Measurements from ENCODE around the gene RAPH1. TPM values are rescaled to one million over a fixed set of nuclear protein-coding genes. Genes with fewer than 3 reads are reported as not detected.
A peak's percentile ranks its signal among the peaks of the same experiment; 100 is the strongest.

RAPH1 gene
- total and polyA plus RNA-seq, 9 of the 15 experiments (the other 6 are each of a cell fraction or from before 2014, with no cell fraction given), result 0.07 to 0.71 (median 0.27) TPM

GRCh38 chr2:203450561-203450960 lies 84.5 kb downstream of the RAPH1 start:
- WGBS (ENCODE audit: insufficient coverage, low coverage, missing lambda C conversion rate), result 49% methylated on average over 3 of the region's 3 CpGs
- in situ Hi-C loops (cut with MboI), result loop anchor here (25.0 kb wide), 1 partner anchor 863 kb away; no protein-coding TSS in a partner anchor
- BruUV-seq (replicated peaks), result no TSS peak
- intact Hi-C loops (cut with micrococcal nuclease), result loop anchor here (5.0 kb wide), 2 partner anchors 863 to 878 kb away; no protein-coding TSS in a partner anchor
- H3K4me2 ChIP-seq (ENCODE audit: insufficient read depth, low read length), result no peak overlapping the region
- DNase-seq (ENCODE audit: extremely low read depth in 1 of 4, low spot score in 3 of 4) (no peak), FAIRE-seq (no peak), ATAC-seq (no peak)
- no peaks in the 10 kb centered on the region for H3K36me3 ChIP-seq (ENCODE audit: control insufficient read depth, insufficient read depth, low read length)
- no peaks in the 10 kb centered on the region for H3K9me3 ChIP-seq (replicated peaks; ENCODE audit: control insufficient read depth, insufficient read depth, low read depth, low read length)
- TF ChIP-seq PYGO2 (tag; IDR thresholded peaks at IDR 0.05), result no peak
- TF ChIP-seq ADNP (tag; IDR thresholded peaks at IDR 0.05), result no peak
- no peak overlapping the region for H3K4me3 ChIP-seq
- H3K27ac ChIP-seq (ENCODE audit: extremely low read depth, low read depth, low read length), result no peak overlapping the region
- no peak overlapping the region for H3K9ac ChIP-seq (ENCODE audit: insufficient read depth in 1 of 2, low read depth in 2 of 2, low read length in 2 of 2)
- ChIA-PET CTCF (ENCODE audit: low intra/inter-chr PET ratio) (interaction anchor here (0.7 kb wide), 1 partner anchor 12 kb away, joined by 3 read pairs; no protein-coding TSS in a partner anchor), POLR2A (no interaction called here)
- no peaks in the 10 kb centered on the region for H4K20me1 ChIP-seq (replicated peaks; ENCODE audit: control insufficient read depth, insufficient read depth, low read length)
- H3K4me1 ChIP-seq (replicated peaks in 1 of 2; ENCODE audit: control insufficient read depth in 2 of 2, insufficient read depth in 2 of 2, low read length in 2 of 2), result peaks cover 0 to 5% of the 10 kb centered on the region in 2 experiments; a peak in 2 of 5 replicates
- no peaks in the 10 kb centered on the region for H3K79me2 ChIP-seq (ENCODE audit: control insufficient read depth, insufficient read depth, low read length)
- H3K27me3 ChIP-seq (ENCODE audit: control insufficient read depth in 2 of 2, insufficient read depth in 2 of 2, low read length in 2 of 2), result no peaks in the 10 kb centered on the region
- H2AFZ ChIP-seq (ENCODE audit: low read depth, low read length), result no peak overlapping the region
- H3K9me1 ChIP-seq (ENCODE audit: control insufficient read depth, insufficient read depth, low read length), result no peaks in the 10 kb centered on the region

GRCh38 chr2:203446780-203447179 lies 88.3 kb downstream of the RAPH1 start:
- ChIA-PET CTCF (ENCODE audit: low intra/inter-chr PET ratio) (no interaction called here), POLR2A (interaction anchor here (0.6 kb wide), 1 partner anchor 57 kb away, joined by 3 read pairs; no protein-coding TSS in a partner anchor)
- no peak overlapping the region for H3K4me3 ChIP-seq
- H4K20me1 ChIP-seq (replicated peaks; ENCODE audit: control insufficient read depth, insufficient read depth, low read length), result no peaks in the 10 kb centered on the region
- no peaks in the 10 kb centered on the region for H3K27me3 ChIP-seq (ENCODE audit: control insufficient read depth in 2 of 2, insufficient read depth in 2 of 2, low read length in 2 of 2)
- peaks cover 0 to 9% of the 10 kb centered on the region in 2 experiments; a peak in 3 of 5 replicates for H3K4me1 ChIP-seq (replicated peaks in 1 of 2; ENCODE audit: control insufficient read depth in 2 of 2, insufficient read depth in 2 of 2, low read length in 2 of 2)
- no peak for ATAC-seq
- TF ChIP-seq RBM25 (IDR thresholded peaks at IDR 0.05; ENCODE audit: low read depth, low read length, severe bottlenecking) (peak; percentile 22), RHOXF2B (CRISPR knock-in tag; conservative IDR thresholded peaks at IDR 0.05) (no peak), ATF7 (IDR thresholded peaks at IDR 0.05) (no peak), EWSR1 (IDR thresholded peaks at IDR 0.05; ENCODE audit: borderline replicate concordance, low read depth, partially characterized antibody) (no peak), CTBP1 (IDR thresholded peaks at IDR 0.05; ENCODE audit: borderline replicate concordance) (no peak), PTRF (tag; IDR thresholded peaks at IDR 0.05) (no peak), SRSF9 (IDR thresholded peaks at IDR 0.05; ENCODE audit: borderline replicate concordance, low read depth, low read length) (no peak), HIVEP1 (CRISPR knock-in tag; IDR thresholded peaks at IDR 0.05) (no peak), ZNF121 (CRISPR knock-in tag; conservative IDR thresholded peaks at IDR 0.05) (peak; percentile 82)
- H3K9me3 ChIP-seq (replicated peaks; ENCODE audit: control insufficient read depth, insufficient read depth, low read depth, low read length), result no peaks in the 10 kb centered on the region
- H2AFZ ChIP-seq (ENCODE audit: low read depth, low read length), result no peak overlapping the region
- intact Hi-C loops (cut with micrococcal nuclease), result no loop called here
- BruUV-seq (replicated peaks), result no TSS peak
- no peak overlapping the region for H3K27ac ChIP-seq (ENCODE audit: extremely low read depth, low read depth, low read length)
- H3K9ac ChIP-seq (ENCODE audit: insufficient read depth in 1 of 2, low read depth in 2 of 2, low read length in 2 of 2), result no peak overlapping the region
- DNase-seq (ENCODE audit: extremely low read depth in 1 of 4, low spot score in 3 of 4), result no peak
- H3K9me1 ChIP-seq (ENCODE audit: control insufficient read depth, insufficient read depth, low read length), result no peaks in the 10 kb centered on the region
- H3K79me2 ChIP-seq (ENCODE audit: control insufficient read depth, insufficient read depth, low read length), result no peaks in the 10 kb centered on the region
- in situ Hi-C loops (cut with MboI), result no loop called here
- 67% methylated on average over 1 of the region's 3 CpGs for WGBS (ENCODE audit: insufficient coverage, low coverage, missing lambda C conversion rate)
- FAIRE-seq, result no peak
- H3K36me3 ChIP-seq (ENCODE audit: control insufficient read depth, insufficient read depth, low read length), result no peaks in the 10 kb centered on the region
- H3K4me2 ChIP-seq (ENCODE audit: insufficient read depth, low read length), result no peak overlapping the region

All from K562 (cell line).